ENCODE measurements around the gene PCDHGA8. TPM values are rescaled to one million over a fixed set of nuclear protein-coding genes. Genes with fewer than 3 reads are reported as not detected.

PCDHGA8 gene
- total RNA-seq, 4 donors from 2014 or later = 1.1 to 5.1 (median 2.1) TPM

GRCh38 chr5:141359790-141360426, 32.5 kb upstream of the PCDHGA8 start, which contains the start of gene PCDHGB2:
TSS of gene PCDHGB2 (plus strand) at chr5:141359994. CDS start at chr5:141360136, 142 bp downstream.
- H3K27me3 ChIP-seq = peaks cover 19% of the 10 kb centered on the region
- H3K9me3 ChIP-seq = peaks cover 64% of the 10 kb centered on the region

DNA sequence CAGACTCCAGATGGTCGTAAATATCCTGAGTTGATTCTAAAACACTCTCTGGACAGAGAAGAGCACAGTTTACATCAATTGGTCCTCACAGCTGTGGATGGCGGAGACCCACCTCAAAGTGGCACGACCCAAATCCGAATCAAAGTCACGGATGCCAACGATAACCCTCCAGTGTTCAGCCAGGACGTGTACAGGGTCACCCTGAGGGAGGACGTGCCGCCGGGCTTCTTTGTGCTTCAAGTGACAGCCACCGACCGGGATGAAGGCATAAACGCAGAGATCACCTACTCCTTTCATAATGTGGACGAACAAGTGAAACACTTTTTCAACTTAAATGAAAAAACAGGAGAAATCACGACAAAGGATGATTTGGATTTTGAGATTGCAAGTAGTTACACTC, 31.7 kb upstream of the PCDHGA8 start:
- 42% methylated on average over 15 of the region's 15 CpGs for WGBS
- no peak for TF ChIP-seq EP300 (IDR thresholded peaks at IDR 0.05)
- TF ChIP-seq POLR2AphosphoS5 (IDR thresholded peaks at IDR 0.05) = no peak
- no peak for TF ChIP-seq CTCF (IDR thresholded peaks at IDR 0.05)
- TF ChIP-seq POLR2A (IDR thresholded peaks at IDR 0.05) = no peak
- H3K27me3 ChIP-seq = peaks cover 20% of the 10 kb centered on the region
- no peak overlapping the region for H3K4me3 ChIP-seq
- no peak for DNase-seq (ENCODE audit: low spot score in 2 of 2)
- H3K36me3 ChIP-seq = no peaks in the 10 kb centered on the region
- no peak overlapping the region for H3K27ac ChIP-seq
- H3K9me3 ChIP-seq = peaks cover 66% of the 10 kb centered on the region
- H3K4me1 ChIP-seq = peaks cover 3% of the 10 kb centered on the region

More at GRCh38 chr5:141359790-141360426, 32.5 kb upstream of the PCDHGA8 start, which contains the start of gene PCDHGB2:
- TF ChIP-seq POLR2A (IDR thresholded peaks at IDR 0.05) = no peak
- no peak for TF ChIP-seq EP300 (IDR thresholded peaks at IDR 0.05)
- TF ChIP-seq CTCF (IDR thresholded peaks at IDR 0.05) = no peak
- TF ChIP-seq POLR2AphosphoS5 (IDR thresholded peaks at IDR 0.05) = no peak
- Histone ChIP-seq H3K4me3 (peak within 1 kb of the TSS; percentile 24), H3K27ac (no peak within 1 kb of the TSS), H3K4me1 (peaks cover 3% of the 10 kb centered on the region), H3K36me3 (no peaks in the 10 kb centered on the region)
- DNase-seq (ENCODE audit: low spot score in 2 of 2) = no peak
- WGBS = 23% methylated on average over 23 of the region's 24 CpGs

GRCh38 chr5:141362719-141363118, 29.7 kb upstream of the PCDHGA8 start:
- DNase-seq (ENCODE audit: low spot score in 2 of 2) = no peak
- Histone ChIP-seq H3K4me3 (no peak overlapping the region), H3K9me3 (peaks cover 64% of the 10 kb centered on the region), H3K36me3 (no peaks in the 10 kb centered on the region), H3K4me1 (peaks cover 3% of the 10 kb centered on the region), H3K27me3 (peaks cover 26% of the 10 kb centered on the region), H3K27ac (no peak overlapping the region)
- TF ChIP-seq POLR2AphosphoS5 (IDR thresholded peaks at IDR 0.05) (no peak), POLR2A (IDR thresholded peaks at IDR 0.05) (no peak), CTCF (IDR thresholded peaks at IDR 0.05) (no peak), EP300 (IDR thresholded peaks at IDR 0.05) (no peak)

- Histone ChIP-seq H3K27me3 (peaks cover 26% of the 10 kb centered on the region), H3K27ac (no peak within 1 kb of the TSS), H3K4me3 (peak within 1 kb of the TSS; percentile 4), H3K9me3 (peaks cover 61% of the 10 kb centered on the region), H3K36me3 (no peaks in the 10 kb centered on the region), H3K4me1 (peaks cover 3% of the 10 kb centered on the region)
- TF ChIP-seq POLR2A (IDR thresholded peaks at IDR 0.05) (no peak), CTCF (IDR thresholded peaks at IDR 0.05) (no peak), POLR2AphosphoS5 (IDR thresholded peaks at IDR 0.05) (no peak), EP300 (IDR thresholded peaks at IDR 0.05) (no peak)
- DNase-seq (ENCODE audit: low spot score in 2 of 2) = no peak
- 27% methylated on average over 34 of the region's 34 CpGs for WGBS
Measured at GRCh38 chr5:141363952-141364660, 28.3 kb upstream of the PCDHGA8 start, which contains the start of gene PCDHGA5. TSS of gene PCDHGA5 (plus strand) at chr5:141364162. CDS start at chr5:141364331, 169 bp downstream.

Data from suprapubic skin (tissue), 4 donors.